Mucosa of rectum (tissue), 2 donors: ENCODE measurements around the gene CCDC89.

Experiments used
- H3K27ac ChIP-seq, 2 donors: one replicate each; pipeline ENCODE4 v1.7.0; 2013; ENCODE audit warnings: inconsistent platforms in 2 of 2, low read depth in 2 of 2, low read length in 2 of 2
- H3K27me3 ChIP-seq, 2 donors: one replicate each; pipeline ENCODE4 v1.7.0; 2013; ENCODE audit warnings: low read length in 2 of 2; ENCODE audit not compliant: control insufficient read depth in 2 of 2, insufficient read depth in 2 of 2
- H3K36me3 ChIP-seq, 2 donors: one replicate each; pipeline ENCODE4 v1.7.0; 2013; ENCODE audit warnings: low read length in 2 of 2; ENCODE audit not compliant: control insufficient read depth in 2 of 2, insufficient read depth in 2 of 2
- H3K4me1 ChIP-seq, 2 donors: one replicate each; pipeline ENCODE4 v1.7.0; 2013; ENCODE audit warnings: low read length in 2 of 2, mild to moderate bottlenecking in 1 of 2; ENCODE audit not compliant: control insufficient read depth in 2 of 2, insufficient read depth in 2 of 2
- H3K4me3 ChIP-seq, 2 donors: one replicate each; pipeline ENCODE4 v1.7.0; 2013; ENCODE audit warnings: low read length in 2 of 2
- H3K9ac ChIP-seq, 2 donors: one replicate each; pipeline ENCODE4 v1.7.0; 2013; ENCODE audit warnings: low read length in 2 of 2, low read depth in 1 of 2, mild to moderate bottlenecking in 1 of 2
- H3K9me3 ChIP-seq, 2 donors: one replicate each; pipeline ENCODE4 v1.7.0; 2013; ENCODE audit warnings: low read length in 2 of 2; ENCODE audit not compliant: control insufficient read depth in 2 of 2
- donor health status: healthy.
- donor health status: Normal muscosa, but diverticular disease.

Gene CCDC89

GRCh38 chr11:85652786-85653447 lies 33.1 kb downstream of the CCDC89 start:
- peaks cover 3 to 8% of the 10 kb centered on the region in 2 donors for H3K4me1 ChIP-seq
- H3K36me3 ChIP-seq: peaks cover 14 to 26% of the 10 kb centered on the region in 2 donors
- no peak overlapping the region for H3K9ac ChIP-seq
- H3K4me3 ChIP-seq: no peak overlapping the region
- H3K27ac ChIP-seq: no peak overlapping the region
- H3K9me3 ChIP-seq: no peaks in the 10 kb centered on the region
- no peaks in the 10 kb centered on the region for H3K27me3 ChIP-seq

GRCh38 chr11:85651118-85651517 lies 34.9 kb downstream of the CCDC89 start:
- Histone ChIP-seq H3K9me3 (no peaks in the 10 kb centered on the region), H3K27me3 (no peaks in the 10 kb centered on the region), H3K36me3 (peaks cover 4 to 10% of the 10 kb centered on the region in 2 donors), H3K9ac (no peak overlapping the region), H3K4me3 (no peak overlapping the region), H3K27ac (no peak overlapping the region), H3K4me1 (peaks cover 5 to 15% of the 10 kb centered on the region in 2 donors)

GRCh38 chr11:85647604-85648299 lies 38.2 kb downstream of the CCDC89 start, which contains the start of gene TMEM126A:
TSS of gene TMEM126A (plus strand) at chr11:85647967. CDS start at chr11:85650256, 2,289 bp downstream.
- Histone ChIP-seq H3K4me3 (peak within 1 kb of the TSS; percentile 89 to 94), H3K4me1 (peaks cover 5 to 15% of the 10 kb centered on the region in 2 donors), H3K27ac (peak within 1 kb of the TSS; percentile 72 to 82), H3K9ac (peak within 1 kb of the TSS; percentile 66 to 79), H3K27me3 (no peaks in the 10 kb centered on the region), H3K9me3 (no peaks in the 10 kb centered on the region), H3K36me3 (no peaks in the 10 kb centered on the region)

GRCh38 chr11:85647078-85647477 lies 38.9 kb downstream of the CCDC89 start:
- Histone ChIP-seq H3K9ac (peak overlapping the region; percentile 66 to 79), H3K27me3 (no peaks in the 10 kb centered on the region), H3K36me3 (no peaks in the 10 kb centered on the region), H3K4me3 (peak overlapping the region; percentile 89 to 94), H3K9me3 (no peaks in the 10 kb centered on the region), H3K4me1 (peaks cover 5 to 15% of the 10 kb centered on the region in 2 donors), H3K27ac (peak overlapping the region; percentile 72 to 82)

- Histone ChIP-seq H3K4me3 (no peak overlapping the region), H3K9ac (no peak overlapping the region), H3K9me3 (no peaks in the 10 kb centered on the region), H3K27ac (no peak overlapping the region), H3K27me3 (no peaks in the 10 kb centered on the region), H3K36me3 (no peaks in the 10 kb centered on the region), H3K4me1 (peaks cover 2 to 7% of the 10 kb centered on the region in 2 donors)
Observed at GRCh38 chr11:85643191-85643614, 42.8 kb downstream of the CCDC89 start.

- H3K4me3 ChIP-seq: no peak overlapping the region
- peaks cover 0 to 2% of the 10 kb centered on the region in 2 donors for H3K4me1 ChIP-seq
- no peaks in the 10 kb centered on the region for H3K27me3 ChIP-seq
- no peak overlapping the region for H3K27ac ChIP-seq
- no peaks in the 10 kb centered on the region for H3K9me3 ChIP-seq
- H3K36me3 ChIP-seq: peaks cover 17 to 23% of the 10 kb centered on the region in 2 donors
- H3K9ac ChIP-seq: no peak overlapping the region
Observed at GRCh38 chr11:85634747-85635146, 51.2 kb downstream of the CCDC89 start.
